Panc1 (cell line): ENCODE data around the gene CGGBP1. TPM values are rescaled to one million over a fixed set of nuclear protein-coding genes. Genes with fewer than 3 reads are reported as not detected.
A peak's percentile ranks its signal among the peaks of the same experiment; 100 is the strongest.

Source experiments
- ATAC-seq: fragments of 200-7000 bp; cut with Tn5 transposase; 2 replicates; pipeline ENCODE4 v1.9.1; 2020; ENCODE audit warnings: mild to moderate bottlenecking, moderate library complexity
- BruUV-seq: library from RNA; stranded (reverse); fragments of 400-500 nt; replicated peaks from 2 replicates; lab custom pipeline; 2021; lab: Mats Ljungman, UMichigan
- CTCF ChIA-PET: fragments of 300-600 bp; sonication (Branson Sonifier 250); formaldehyde crosslinking; loops from one replicate; lab custom pipeline; 2022; ENCODE audit warnings: antibody characterized with exemption; lab: Charles Lee
- POLR2A ChIA-PET: fragments of 300-600 bp; sonication (Branson Sonifier 250); formaldehyde crosslinking; loops from one replicate; lab custom pipeline; 2022; ENCODE audit warnings: antibody characterized with exemption; lab: Charles Lee
- DNase-seq: peaks from one replicate; pipeline ENCODE4 v3.0.0-alpha.2; 2010; ENCODE audit warnings: low read depth, low spot score
- H3K27ac ChIP-seq: 2 replicates; pipeline ENCODE4 v1.5.1; 2011; ENCODE audit warnings: mild to moderate bottlenecking, low read length, inconsistent platforms
- H3K27me3 ChIP-seq: fragments of 200-500 bp; sonication (Bioruptor generic); 2 replicates; pipeline ENCODE4 v1.6.0; 2014; ENCODE audit warnings: low read length, inconsistent platforms; ENCODE audit not compliant: control insufficient read depth, insufficient read depth
- H3K36me3 ChIP-seq: fragments of 200-500 bp; sonication (Bioruptor generic); 2 replicates; pipeline ENCODE4 v1.5.1; 2014; ENCODE audit warnings: inconsistent platforms, mild to moderate bottlenecking, low read length, moderate library complexity; ENCODE audit not compliant: control insufficient read depth, insufficient read depth
- H3K4me1 ChIP-seq: 2 replicates; pipeline ENCODE4 v1.5.1; 2011; ENCODE audit warnings: inconsistent platforms, mild to moderate bottlenecking, low read length, moderate library complexity; ENCODE audit not compliant: control insufficient read depth, insufficient read depth
- H3K4me3 ChIP-seq, 2 experiments: 2 replicates each; pipeline ENCODE4 v1.5.1; 2011 to 2012; ENCODE audit warnings: low read depth in 2 of 2, low read length in 2 of 2, mild to moderate bottlenecking in 2 of 2, inconsistent platforms in 1 of 2, moderate library complexity in 1 of 2
- H3K9me3 ChIP-seq: fragments of 200-500 bp; sonication (Bioruptor generic); 2 replicates; pipeline ENCODE4 v1.5.1; 2014; ENCODE audit warnings: low read depth, mild to moderate bottlenecking, inconsistent platforms, low read length, moderate library complexity; ENCODE audit not compliant: control insufficient read depth, insufficient read depth
- CTCF ChIP-seq: fragments of 450-650 bp; IDR thresholded peaks from 2 replicates; pipeline ENCODE4 v1.5.1; 2017; ENCODE audit warnings: mild to moderate bottlenecking
- POLR2AphosphoS5 ChIP-seq: IDR thresholded peaks from 2 replicates; pipeline ENCODE4 v1.6.1; 2012; ENCODE audit warnings: mild to moderate bottlenecking, low read depth, low read length, moderate library complexity
- SIN3A ChIP-seq: IDR thresholded peaks from 2 replicates; pipeline ENCODE4 v1.6.1; 2012; ENCODE audit warnings: low read depth, mild to moderate bottlenecking, low read length, moderate library complexity, borderline replicate concordance; ENCODE audit not compliant: insufficient read depth
- TCF7L2 ChIP-seq: IDR thresholded peaks from 2 replicates; pipeline ENCODE4 v1.6.1; 2011; ENCODE audit warnings: mild to moderate bottlenecking, low read depth, low read length, inconsistent platforms
- in situ Hi-C: cut with HindIII; loops from 2 replicates; pipeline ENCODE4 v1.10.0; 2016; ENCODE audit warnings: low sequenced_read_pairs, low pct_unique_long_range_greater_than_20kb
- intact Hi-C: fragments of 100-400 bp; cut with micrococcal nuclease; formaldehyde crosslinking; loops from one replicate; pipeline ENCODE4 v1.10.0; 2022; ENCODE audit not compliant: unreplicated experiment
- total RNA-seq: library from RNA; stranded (reverse); gene quantifications from one replicate; pipeline ENCODE4 v1.2.1, GENCODE V29; 2021; ENCODE audit not compliant: unreplicated experiment
- TF ChIP-seq, protein P1 (sequence below), 2 experiments: IDR thresholded peaks; 2 replicates each; pipeline ENCODE4 v1.6.1; 2011 to 2012; ENCODE audit warnings: low read depth in 2 of 2, control low read depth in 1 of 2, low read length in 1 of 2, mild to moderate bottlenecking in 1 of 2, moderate library complexity in 1 of 2; ENCODE audit not compliant: insufficient read depth in 1 of 2

CGGBP1 gene
- total RNA-seq, 1 experiment from 2014 or later: 47.2 TPM

DNA sequence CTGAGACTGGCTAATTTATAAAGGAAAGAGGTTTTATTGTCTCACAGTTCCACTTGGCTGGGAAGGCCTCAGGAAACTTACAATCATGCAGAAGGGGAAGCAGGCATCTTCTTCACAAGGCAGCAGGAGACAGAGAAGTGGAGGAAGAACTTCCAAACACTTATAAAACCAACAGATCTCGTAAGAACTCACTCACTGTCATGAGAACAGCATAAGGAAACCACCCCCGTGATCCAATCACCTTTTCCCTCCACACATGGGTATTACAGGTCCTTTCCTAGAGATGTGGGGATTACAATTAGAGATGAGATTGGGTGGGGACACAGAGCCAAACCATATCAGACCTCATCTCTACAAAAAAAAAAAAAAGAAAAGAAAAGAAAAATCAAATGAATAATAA is 25.7 kb downstream of the CGGBP1 start:
- in situ Hi-C loops: no loop called here
- Histone ChIP-seq H3K27ac (no peak overlapping the region), H3K36me3 (no peaks in the 10 kb centered on the region), H3K9me3 (no peaks in the 10 kb centered on the region), H3K27me3 (no peaks in the 10 kb centered on the region), H3K4me1 (no peaks in the 10 kb centered on the region), H3K4me3 (no peak overlapping the region)
- BruUV-seq: no TSS peak
- TF ChIP-seq POLR2AphosphoS5: no peak
- no peak for TF ChIP-seq CTCF
- TF ChIP-seq TCF7L2: no peak
- no peak for TF ChIP-seq SIN3A
- TF ChIP-seq, protein P1, sequence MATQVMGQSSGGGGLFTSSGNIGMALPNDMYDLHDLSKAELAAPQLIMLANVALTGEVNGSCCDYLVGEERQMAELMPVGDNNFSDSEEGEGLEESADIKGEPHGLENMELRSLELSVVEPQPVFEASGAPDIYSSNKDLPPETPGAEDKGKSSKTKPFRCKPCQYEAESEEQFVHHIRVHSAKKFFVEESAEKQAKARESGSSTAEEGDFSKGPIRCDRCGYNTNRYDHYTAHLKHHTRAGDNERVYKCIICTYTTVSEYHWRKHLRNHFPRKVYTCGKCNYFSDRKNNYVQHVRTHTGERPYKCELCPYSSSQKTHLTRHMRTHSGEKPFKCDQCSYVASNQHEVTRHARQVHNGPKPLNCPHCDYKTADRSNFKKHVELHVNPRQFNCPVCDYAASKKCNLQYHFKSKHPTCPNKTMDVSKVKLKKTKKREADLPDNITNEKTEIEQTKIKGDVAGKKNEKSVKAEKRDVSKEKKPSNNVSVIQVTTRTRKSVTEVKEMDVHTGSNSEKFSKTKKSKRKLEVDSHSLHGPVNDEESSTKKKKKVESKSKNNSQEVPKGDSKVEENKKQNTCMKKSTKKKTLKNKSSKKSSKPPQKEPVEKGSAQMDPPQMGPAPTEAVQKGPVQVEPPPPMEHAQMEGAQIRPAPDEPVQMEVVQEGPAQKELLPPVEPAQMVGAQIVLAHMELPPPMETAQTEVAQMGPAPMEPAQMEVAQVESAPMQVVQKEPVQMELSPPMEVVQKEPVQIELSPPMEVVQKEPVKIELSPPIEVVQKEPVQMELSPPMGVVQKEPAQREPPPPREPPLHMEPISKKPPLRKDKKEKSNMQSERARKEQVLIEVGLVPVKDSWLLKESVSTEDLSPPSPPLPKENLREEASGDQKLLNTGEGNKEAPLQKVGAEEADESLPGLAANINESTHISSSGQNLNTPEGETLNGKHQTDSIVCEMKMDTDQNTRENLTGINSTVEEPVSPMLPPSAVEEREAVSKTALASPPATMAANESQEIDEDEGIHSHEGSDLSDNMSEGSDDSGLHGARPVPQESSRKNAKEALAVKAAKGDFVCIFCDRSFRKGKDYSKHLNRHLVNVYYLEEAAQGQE (IDR thresholded peaks at IDR 0.05; ENCODE audit: insufficient read depth in 1 of 2, low read depth in 2 of 2, low read length in 1 of 2): no peak
- DNase-seq (no peak), ATAC-seq (no peak)
- intact Hi-C loops: no loop called here
- ChIA-PET CTCF (no interaction called here), POLR2A (no interaction called here)

- no peaks in the 10 kb centered on the region for H3K4me1 ChIP-seq
- H3K36me3 ChIP-seq: no peaks in the 10 kb centered on the region
- peak overlapping the region; percentile 37 to 65 for H3K4me3 ChIP-seq
- TF ChIP-seq SIN3A: no peak
- no peak for TF ChIP-seq CTCF
- TF ChIP-seq, protein P1 (IDR thresholded peaks at IDR 0.05; ENCODE audit: insufficient read depth in 1 of 2, low read depth in 2 of 2, low read length in 1 of 2): no peak
- TF ChIP-seq TCF7L2: no peak
- TF ChIP-seq POLR2AphosphoS5: no peak
- in situ Hi-C loops: no loop called here
- H3K27me3 ChIP-seq: no peaks in the 10 kb centered on the region
- no peak; the same call in 1 of the 2 replicates for ATAC-seq
- intact Hi-C loops: no loop called here
- H3K9me3 ChIP-seq: no peaks in the 10 kb centered on the region
- no peak for DNase-seq
- ChIA-PET CTCF (no interaction called here), POLR2A (no interaction called here)
- no TSS peak for BruUV-seq
- H3K27ac ChIP-seq: peak overlapping the region; percentile 74
Observed at GRCh38 chr3:88032245-88032644, 26.6 kb downstream of the CGGBP1 start.
